HEK293T (cell line): Measurements from ENCODE around the gene PRDM16.

Experiments used
- BHLHE40 ChIP-seq: fragments of 450-650 bp; IDR thresholded peaks from 2 replicates; pipeline ENCODE4 v1.6.1; 2016; ENCODE audit warnings: mild to moderate bottlenecking, moderate library complexity, borderline replicate concordance
- ELF4 ChIP-seq: fragments of 450-650 bp; IDR thresholded peaks from 2 replicates; pipeline ENCODE4 v1.6.1; 2017; ENCODE audit warnings: antibody characterized with exemption
- FOXA1 ChIP-seq: fragments of 450-650 bp; IDR thresholded peaks from 2 replicates; pipeline ENCODE4 v1.6.1; 2016; ENCODE audit warnings: mild to moderate bottlenecking
- FOXK2 ChIP-seq: fragments of 450-650 bp; IDR thresholded peaks from 2 replicates; pipeline ENCODE4 v1.6.1; 2016; ENCODE audit warnings: mild to moderate bottlenecking
- FOXM1 ChIP-seq: fragments of 450-650 bp; IDR thresholded peaks from 2 replicates; pipeline ENCODE4 v1.6.1; 2017; ENCODE audit warnings: mild to moderate bottlenecking, borderline replicate concordance
- HDGF ChIP-seq: fragments of 450-650 bp; IDR thresholded peaks from 2 replicates; pipeline ENCODE4 v1.6.1; 2017; ENCODE audit warnings: antibody characterized with exemption, borderline replicate concordance
- L3MBTL2 ChIP-seq: fragments of 450-650 bp; conservative IDR thresholded peaks from 2 replicates; pipeline ENCODE4 v1.6.1; 2016; ENCODE audit warnings: mild to moderate bottlenecking
- LEF1 ChIP-seq: fragments of 450-650 bp; IDR thresholded peaks from 2 replicates; pipeline ENCODE4 v1.6.1; 2017; ENCODE audit warnings: mild to moderate bottlenecking, borderline replicate concordance
- NFRKB ChIP-seq: fragments of 450-650 bp; IDR thresholded peaks from 2 replicates; pipeline ENCODE4 v1.6.1; 2016; ENCODE audit warnings: mild to moderate bottlenecking, moderate library complexity
- SP1 ChIP-seq: fragments of 450-650 bp; IDR thresholded peaks from 2 replicates; pipeline ENCODE4 v1.6.1; 2017
- SUZ12 ChIP-seq: fragments of 450-650 bp; IDR thresholded peaks from 2 replicates; pipeline ENCODE4 v1.6.1; 2016; ENCODE audit warnings: mild to moderate bottlenecking
- TARDBP ChIP-seq: fragments of 450-650 bp; IDR thresholded peaks from 2 replicates; pipeline ENCODE4 v1.6.1; 2016
- ZNF384 ChIP-seq: fragments of 450-650 bp; IDR thresholded peaks from 2 replicates; pipeline ENCODE4 v1.6.1; 2016
- TF ChIP-seq, protein P1 (sequence below): fragments of 450-650 bp; IDR thresholded peaks from 2 replicates; pipeline ENCODE4 v1.6.1; 2016

DNA sequence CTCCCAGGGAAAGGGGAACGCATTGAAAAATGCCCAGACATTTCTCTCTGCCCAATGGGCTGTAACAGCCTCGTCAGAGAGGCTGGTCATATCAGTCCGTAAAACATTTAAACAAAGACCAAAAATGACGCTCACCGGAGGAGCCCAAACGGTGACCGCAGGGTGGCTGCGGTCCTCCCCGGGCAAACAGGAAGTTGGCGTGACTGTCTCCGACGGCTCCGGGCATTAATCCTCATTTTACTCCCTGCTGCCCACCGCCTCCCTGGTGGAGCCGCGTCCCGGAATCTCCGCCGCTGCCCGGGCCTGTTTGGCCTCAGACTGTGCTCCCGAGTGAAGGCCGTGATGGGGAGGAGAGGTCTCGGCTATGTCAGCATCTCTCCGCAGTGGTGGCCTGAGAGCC, 9.9 kb downstream of the PRDM16 start:
- no peak for TF ChIP-seq FOXM1
- no peak for TF ChIP-seq NFRKB
- no peak for TF ChIP-seq TARDBP
- TF ChIP-seq FOXK2, result no peak
- no peak for TF ChIP-seq SP1
- TF ChIP-seq BHLHE40, result no peak
- no peak for TF ChIP-seq LEF1
- TF ChIP-seq, protein P1, sequence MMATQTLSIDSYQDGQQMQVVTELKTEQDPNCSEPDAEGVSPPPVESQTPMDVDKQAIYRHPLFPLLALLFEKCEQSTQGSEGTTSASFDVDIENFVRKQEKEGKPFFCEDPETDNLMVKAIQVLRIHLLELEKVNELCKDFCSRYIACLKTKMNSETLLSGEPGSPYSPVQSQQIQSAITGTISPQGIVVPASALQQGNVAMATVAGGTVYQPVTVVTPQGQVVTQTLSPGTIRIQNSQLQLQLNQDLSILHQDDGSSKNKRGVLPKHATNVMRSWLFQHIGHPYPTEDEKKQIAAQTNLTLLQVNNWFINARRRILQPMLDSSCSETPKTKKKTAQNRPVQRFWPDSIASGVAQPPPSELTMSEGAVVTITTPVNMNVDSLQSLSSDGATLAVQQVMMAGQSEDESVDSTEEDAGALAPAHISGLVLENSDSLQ, result no peak
- no peak for TF ChIP-seq HDGF
- no peak for TF ChIP-seq SUZ12
- no peak for TF ChIP-seq ZNF384
- TF ChIP-seq ELF4, result no peak
- TF ChIP-seq FOXA1, result no peak
- TF ChIP-seq L3MBTL2, result no peak
